GM12875 (cell line): Measurements from ENCODE around the gene PHETA1.

Experiments
- H3K4me3 ChIP-seq: one replicate; pipeline ENCODE4 v1.5.1; 2011; ENCODE audit warnings: low read depth, low read length, control low read depth
- TF ChIP-seq, protein P1 (sequence below): IDR thresholded peaks from 2 replicates; pipeline ENCODE4 v1.5.1; 2011; ENCODE audit warnings: low read depth, mild to moderate bottlenecking, control low read depth, inconsistent platforms, low read length, moderate library complexity, borderline replicate concordance; ENCODE audit not compliant: insufficient read depth

The PHETA1 gene

DNA sequence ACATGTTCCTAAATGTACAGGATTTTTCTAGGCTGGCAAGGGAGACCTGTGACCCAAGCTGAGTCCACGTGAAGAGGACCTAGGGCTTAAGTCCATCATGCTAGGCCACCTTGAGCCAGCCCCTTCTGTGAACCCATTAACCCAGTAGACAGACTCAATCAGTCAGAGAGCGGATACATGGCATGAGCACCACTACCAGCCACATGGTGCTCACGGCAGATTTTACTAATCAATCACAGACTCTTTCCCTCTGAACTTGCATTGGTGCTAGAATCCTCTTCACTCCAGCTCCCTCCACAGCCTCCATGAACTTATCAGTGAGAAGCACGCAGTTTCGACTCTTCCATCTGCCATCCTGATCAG, 9.0 kb downstream of the PHETA1 start:
- TF ChIP-seq, protein P1, sequence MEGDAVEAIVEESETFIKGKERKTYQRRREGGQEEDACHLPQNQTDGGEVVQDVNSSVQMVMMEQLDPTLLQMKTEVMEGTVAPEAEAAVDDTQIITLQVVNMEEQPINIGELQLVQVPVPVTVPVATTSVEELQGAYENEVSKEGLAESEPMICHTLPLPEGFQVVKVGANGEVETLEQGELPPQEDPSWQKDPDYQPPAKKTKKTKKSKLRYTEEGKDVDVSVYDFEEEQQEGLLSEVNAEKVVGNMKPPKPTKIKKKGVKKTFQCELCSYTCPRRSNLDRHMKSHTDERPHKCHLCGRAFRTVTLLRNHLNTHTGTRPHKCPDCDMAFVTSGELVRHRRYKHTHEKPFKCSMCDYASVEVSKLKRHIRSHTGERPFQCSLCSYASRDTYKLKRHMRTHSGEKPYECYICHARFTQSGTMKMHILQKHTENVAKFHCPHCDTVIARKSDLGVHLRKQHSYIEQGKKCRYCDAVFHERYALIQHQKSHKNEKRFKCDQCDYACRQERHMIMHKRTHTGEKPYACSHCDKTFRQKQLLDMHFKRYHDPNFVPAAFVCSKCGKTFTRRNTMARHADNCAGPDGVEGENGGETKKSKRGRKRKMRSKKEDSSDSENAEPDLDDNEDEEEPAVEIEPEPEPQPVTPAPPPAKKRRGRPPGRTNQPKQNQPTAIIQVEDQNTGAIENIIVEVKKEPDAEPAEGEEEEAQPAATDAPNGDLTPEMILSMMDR: no peak
- no peak overlapping the region for H3K4me3 ChIP-seq

DNA sequence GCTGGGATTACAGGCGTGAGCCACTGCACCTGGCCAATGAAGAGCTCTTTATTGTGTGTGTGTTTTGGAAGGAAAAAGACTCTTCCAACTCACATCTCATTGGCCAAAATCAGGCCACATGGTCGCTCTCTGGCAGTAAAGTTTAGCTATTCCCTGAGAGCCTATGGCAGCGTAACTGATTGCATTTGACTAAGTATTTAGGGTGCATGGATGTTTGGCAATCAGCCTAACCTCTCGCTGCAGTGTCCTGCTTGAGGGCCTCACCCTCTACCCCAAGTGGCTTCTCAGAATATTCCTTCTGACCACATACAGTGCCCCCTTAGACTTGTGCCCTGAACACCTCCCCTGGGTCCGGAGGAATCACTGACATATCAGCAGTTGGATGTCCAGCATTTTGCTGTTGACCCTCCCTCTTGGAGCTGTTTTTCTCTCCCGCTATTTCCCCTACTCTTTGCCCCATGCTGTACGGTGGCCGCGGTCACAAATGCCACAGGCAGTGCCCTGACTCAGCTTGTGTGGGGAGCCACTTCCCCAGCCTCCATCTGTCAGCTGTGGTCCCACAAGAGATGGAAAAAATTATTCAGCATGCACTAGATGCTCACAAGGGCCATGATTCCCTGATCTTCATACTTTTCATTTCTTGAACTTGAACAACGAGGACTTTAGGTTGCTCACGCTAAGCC, 9.5 kb downstream of the PHETA1 start:
- TF ChIP-seq, protein P1: no peak
- H3K4me3 ChIP-seq: no peak overlapping the region

DNA sequence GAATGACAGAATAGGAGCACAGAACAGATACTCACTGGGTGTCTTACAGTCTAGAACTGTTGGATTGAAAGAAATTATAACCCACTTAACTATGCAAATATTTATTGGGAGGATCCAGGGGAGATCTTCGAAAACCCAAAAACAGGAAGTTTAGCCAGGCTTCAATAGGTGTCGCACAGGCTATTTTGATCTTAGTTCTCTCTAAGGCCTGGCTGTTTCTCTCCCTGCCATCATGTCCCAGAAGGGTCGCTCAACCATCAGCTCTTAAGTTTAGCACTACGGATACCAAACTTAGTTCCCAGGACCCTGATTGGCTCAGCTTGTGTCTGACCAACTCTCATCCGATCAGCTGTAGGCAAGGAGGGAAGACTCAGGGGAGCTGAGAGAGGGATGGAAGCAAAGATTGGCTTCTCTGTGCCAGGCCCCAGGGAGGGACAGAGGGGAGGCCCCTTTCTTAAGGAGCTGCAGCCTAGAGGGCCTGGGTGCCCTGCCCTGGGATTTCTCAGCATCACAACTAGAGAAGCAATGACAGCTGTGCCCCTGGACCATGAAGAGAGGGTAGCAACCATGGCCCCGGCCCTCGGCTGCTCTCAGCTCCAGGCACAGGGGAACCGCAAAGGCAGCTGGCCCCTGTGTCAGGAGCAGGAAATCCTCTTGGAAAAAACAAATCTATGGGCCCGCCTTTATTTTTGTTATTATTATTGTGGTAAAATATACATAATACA, 13.5 kb downstream of the PHETA1 start:
- TF ChIP-seq, protein P1: no peak
- no peak overlapping the region for H3K4me3 ChIP-seq

DNA sequence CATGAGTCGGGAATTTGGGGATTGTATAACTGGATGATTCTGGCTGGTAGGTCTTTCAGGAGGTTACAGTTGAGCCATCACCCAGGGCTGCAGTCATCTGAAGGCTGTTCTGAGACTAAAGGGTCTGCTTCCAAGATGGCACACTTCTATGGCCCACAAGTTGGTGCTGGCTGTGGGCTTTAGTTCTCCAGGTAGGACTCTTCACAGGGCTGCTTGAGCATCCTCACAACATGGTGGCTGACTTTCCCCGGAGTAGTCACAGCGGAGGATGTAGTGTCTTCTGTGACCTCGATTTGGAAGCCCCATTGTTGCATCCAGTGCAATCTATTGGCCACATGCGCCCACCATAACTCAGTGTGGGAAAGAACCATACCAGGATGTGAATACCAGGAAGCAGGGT, 14.4 kb downstream of the PHETA1 start:
- TF ChIP-seq, protein P1: no peak
- no peak overlapping the region for H3K4me3 ChIP-seq

DNA sequence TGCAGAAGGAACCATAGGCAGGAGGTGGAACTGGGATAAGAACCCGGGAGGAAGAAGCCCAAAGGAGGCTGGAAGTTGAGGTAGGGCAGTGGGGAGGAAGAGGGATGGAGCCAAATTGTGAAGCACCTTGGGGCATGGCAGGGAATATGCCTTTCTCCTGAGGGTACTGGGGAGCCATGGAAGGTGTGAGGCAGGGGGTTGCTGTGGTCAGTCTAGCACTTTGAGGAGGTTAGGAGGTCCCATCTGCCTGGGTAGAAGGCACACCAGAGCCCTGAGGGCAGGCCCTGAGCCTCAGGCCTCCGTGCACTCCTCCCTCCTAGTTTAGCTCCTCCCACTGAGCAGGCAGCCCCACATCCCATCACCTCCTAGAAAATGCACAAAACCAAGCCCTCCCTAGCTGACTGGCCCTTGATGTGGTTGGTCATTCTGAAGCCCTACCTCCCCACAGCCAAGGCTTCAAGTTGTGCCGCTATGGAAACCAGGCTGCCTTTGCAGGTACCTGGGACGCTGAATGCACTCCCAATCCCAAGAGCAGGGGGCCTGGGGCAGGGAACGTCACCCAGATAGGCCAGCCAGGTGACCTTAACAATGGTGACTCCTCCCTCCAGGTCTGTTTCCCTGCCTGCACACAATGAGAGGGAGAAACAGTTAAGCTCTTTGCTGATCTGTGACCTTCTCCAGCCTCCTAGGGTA, 15.1 kb downstream of the PHETA1 start:
- H3K4me3 ChIP-seq: no peak overlapping the region
- TF ChIP-seq, protein P1: no peak

DNA sequence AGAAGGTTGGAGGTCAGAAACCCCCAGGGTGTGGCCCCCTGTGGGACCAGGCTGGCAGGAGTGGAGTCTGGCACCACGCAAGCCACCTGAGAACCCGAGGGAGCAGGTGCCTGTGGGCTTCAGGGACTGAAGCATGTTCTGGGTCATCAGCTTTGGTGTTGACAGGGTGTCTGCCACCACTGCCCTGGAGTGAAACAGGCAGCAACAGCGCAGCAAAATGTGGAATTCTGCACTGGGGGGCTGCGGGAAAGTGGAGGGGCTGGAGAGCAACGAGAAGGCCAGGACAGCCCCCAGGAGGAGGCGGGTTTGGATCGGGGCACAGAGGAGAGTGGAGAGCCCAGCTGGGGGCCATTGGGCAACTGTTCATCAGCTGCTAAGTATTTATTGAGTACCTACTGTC, 15.9 kb downstream of the PHETA1 start:
- H3K4me3 ChIP-seq: no peak overlapping the region
- TF ChIP-seq, protein P1: no peak
